ENCODE measurements around the gene TMOD1.
A peak's percentile ranks its signal among the peaks of the same experiment; 100 is the strongest.
"Not testable (repeated sequence)": the region's sequence is repeated elsewhere in the genome, so short reads cannot be mapped to it uniquely, and the experiment has no call there.

The TMOD1 gene

DNA sequence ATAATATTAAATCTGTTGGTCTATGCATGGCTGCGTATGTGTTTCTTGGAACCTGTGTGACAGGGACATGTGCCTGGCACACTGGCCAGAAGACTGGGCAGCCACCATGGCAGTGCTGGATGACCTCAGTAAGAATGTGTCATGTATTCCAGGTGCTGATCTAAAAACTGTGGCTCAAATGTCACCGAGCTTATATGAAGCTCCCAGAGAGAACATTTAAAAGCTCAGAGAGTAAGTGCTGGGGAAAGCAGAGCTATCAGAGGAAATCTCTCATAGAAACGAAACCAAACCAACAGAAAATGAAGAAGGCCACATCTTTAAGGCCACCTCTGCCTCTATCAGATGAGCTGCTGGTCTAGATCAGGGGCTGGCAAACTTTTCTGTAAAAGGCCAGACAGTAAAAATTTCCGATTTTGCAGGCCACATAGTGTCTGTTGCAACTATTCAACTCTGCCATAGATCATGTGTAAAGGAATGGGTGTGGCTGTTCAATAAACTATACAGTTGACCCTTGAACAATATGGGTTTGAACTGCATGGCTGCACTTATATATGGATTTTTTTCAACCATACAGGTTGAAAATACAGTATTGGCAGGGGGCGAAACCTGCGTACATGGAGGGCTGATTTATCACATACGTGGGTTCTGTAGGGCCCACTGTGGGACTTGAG is 99.9 kb downstream of the TMOD1 start:
- DNase-seq, result no peak

DNA sequence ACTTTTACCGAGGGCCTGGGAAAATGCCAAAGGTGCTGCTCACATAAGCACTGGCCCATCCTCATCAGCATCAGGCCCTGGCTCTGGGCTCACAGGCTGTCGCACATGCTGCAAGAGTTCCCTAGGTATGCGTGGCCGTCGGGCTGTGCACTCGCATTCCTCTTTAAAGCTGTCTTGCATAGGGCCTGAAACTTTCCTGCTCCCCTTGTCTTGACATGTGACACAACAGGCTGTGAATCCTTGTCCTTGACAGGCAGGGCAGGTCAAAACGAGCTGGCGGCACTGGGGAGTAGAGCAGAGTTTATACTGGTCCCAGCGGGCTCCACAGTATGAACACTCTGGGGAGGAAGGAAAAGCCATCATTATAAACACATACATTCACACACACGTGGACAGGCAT is 101.0 kb downstream of the TMOD1 start:
- no peak for DNase-seq

DNA sequence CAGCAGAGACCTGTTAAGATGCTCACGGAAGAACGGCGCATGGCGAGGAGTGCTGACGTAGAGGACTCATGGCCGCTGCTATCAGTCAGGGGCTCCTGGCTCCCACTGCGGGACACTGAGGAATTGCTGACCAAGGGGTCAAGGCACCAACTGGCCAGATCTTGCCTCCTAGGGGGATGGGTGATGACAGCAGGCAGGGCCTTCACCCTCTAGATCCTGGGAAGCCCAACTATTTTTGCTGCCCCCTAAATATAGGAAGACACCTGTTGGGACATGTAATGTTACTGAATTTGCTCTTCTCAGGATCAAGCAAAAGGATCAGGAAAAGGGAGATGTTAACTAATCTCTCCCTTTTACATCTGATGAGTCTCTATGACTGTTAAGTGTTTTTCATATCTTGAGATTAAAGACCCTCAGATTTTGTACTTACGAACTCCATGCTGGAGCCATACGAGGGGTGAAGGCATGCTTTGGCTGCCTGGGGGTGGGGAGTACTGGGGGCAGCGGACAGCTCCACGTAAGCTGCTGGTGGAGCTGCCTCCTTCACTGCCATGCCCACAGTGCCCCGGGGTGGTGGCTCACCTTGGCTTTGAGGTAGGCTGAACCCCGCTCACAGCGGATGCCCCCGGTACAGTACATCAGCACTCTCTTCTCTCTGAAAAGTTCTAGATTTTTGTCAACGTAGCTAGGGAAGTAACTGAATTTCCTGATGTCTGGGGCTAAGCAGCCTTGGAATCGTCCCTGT is 103.6 kb downstream of the TMOD1 start:
- DNase-seq, result no peak

DNA sequence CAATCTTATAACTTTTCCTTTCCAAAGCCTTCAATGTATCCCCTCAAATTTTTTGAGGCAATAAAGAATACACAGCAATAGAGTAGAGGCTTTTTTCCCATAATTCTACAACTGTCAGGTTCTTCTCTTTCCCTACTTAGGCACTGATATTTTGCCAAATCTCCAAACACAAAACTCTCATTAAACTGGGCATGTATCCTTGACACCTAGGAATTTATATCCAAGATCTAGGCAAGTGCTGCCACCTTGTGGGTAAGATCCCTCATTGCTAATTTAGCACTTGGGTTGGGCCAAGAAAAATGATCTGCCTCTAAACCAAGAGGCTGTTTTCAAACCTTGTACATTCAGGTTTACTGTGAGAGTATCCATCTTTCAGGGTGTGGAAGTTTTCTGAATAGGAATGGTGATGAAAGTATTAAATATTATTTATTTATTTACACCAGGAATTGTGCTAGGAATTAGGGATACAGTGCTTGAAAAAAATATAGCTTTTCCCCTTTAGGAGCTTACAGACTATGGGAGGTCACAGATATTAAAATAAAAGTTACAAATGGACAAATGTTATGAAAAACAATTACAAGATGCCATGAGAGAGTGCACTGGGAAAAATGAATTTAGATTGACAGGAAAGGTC is 114.1 kb downstream of the TMOD1 start:
- DNase-seq, result peak; percentile 39

DNA sequence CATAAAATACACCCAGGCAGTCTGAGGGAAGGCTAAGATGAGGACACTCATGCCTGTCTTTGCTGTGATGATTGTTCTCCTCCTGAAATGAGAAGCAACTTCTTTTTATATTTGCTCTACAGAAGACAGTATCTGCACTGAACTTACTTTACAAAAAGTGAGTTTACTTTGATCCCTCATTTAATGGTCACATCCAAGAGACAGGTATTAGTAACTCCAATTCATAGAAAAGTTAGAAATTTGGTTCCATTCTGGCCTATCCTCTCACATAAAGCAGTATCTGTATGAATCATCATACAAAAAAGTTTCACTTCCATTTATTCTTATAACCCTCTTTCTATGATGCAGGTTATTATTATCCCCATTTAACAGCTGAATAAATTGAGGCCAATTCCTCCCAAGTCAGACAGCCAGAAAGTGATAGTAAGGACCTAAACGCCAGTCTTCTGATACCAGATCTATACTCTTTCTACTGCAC is 116.5 kb downstream of the TMOD1 start:
- no peak for DNase-seq

DNA sequence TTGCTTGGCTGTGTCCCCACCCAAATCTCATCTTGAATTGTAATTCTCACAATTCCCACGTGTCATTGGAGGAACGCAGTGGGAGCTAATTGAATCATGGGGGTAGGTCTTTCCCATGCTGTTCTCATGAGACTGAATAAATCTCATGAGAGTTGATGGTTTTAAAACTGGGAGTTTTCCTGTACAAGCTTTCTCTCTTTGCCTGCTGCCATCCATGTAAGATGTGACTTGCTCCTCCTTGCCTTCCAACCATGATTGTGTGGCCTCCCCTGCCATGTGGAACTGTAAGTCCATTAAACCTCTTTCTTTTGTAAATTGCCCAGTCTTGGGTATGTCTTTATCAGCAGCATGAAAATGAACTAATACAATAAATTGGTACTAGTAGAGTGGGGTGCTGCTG is 118.6 kb downstream of the TMOD1 start:
- DNase-seq, result not testable (repeated sequence)

DNA sequence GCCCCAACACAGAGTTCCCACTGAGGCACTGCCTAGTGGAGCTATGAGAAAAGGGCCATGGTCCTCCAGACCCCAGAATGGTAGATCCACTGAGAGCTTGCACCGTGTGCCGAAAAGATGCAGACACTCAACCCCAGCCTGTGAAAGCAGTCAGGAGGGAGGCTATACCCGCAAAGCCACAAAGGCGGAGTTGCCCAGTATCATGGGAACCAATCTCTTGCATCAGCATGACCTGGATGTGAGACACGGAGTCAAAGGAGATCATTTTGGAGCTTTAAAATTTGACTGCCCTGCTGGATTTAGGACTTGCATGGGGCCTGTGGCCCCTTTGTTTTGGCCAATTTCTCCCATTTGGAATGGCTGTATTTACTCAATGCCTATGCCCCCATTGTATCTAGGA is 121.0 kb downstream of the TMOD1 start:
- DNase-seq, result not testable (repeated sequence)

DNA sequence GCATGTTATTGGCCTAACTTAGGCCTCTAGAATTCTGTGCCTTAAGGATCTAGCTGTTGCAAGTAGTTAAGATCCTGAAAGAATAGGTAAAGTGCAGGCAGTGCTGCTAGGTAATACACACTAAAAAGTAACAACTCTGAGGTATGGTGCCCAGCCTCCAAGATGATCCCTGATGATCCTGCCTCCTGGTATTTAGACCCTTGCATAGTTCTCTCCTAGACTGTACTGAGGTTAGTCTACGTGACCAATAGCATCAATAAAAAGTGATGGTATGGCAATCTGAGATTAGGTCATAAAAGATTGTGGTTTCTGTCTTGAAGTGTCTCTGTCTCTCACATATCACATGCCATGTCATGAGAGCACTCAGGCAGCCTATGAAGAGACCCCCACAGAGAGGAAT is 122.5 kb downstream of the TMOD1 start:
- DNase-seq, result no peak

DNA sequence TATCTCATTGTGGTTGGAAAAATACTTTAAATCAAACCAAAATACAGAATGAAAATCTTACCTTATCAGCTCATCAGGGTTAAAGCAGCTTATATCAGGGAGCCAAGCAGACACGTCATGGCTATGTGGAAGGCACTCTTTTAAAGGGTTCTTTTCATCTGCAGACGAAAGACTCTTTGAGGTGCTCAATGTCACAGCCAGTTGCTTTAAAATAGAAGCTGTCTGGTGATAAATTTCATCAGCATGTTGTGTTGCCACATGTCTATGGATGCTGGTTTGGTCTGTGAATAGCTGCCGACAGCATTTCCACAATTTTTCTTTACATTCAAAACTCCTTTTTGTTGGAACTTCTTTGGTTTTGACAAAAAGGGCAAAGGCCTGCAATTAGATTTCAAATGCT is 124.2 kb downstream of the TMOD1 start:
- no peak for DNase-seq

DNA sequence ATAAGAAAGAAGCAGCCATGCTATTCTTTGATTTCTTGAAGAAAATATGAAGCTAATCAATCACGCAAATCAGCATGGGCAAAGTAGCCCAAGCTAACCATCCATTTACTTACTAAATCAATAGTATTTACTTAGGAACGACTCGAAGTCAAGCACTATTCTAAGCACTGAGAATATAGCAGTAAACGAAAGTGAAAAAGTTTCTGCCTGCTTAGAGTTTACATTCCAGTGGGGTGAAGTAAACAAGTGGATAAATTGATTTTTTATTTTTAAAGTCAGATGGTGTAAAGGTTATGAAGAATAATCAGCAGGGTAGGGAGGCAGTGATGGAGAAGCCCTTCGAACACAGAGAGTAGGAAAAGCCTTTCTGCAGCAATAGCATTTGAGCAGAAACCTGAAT is 126.2 kb downstream of the TMOD1 start:
- no peak for DNase-seq

DNA sequence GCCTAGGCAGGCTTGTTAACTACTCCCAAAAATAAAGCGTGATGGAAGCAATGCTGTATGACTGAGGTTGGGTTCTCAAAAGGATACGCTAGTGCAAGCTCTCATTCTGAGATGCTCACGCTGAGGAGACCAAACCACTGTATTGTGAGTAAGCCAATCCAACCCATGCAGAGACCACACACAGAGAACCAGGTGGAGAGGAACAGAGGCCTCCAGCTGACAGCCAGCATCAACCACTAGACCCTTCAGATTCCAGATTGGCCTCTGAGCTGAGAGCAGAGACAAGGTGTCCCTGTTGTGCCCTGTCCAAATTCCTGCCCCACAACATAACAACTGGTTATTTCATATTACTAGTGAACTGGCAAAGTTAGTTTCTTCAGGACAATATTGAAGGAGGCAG is 127.2 kb downstream of the TMOD1 start:
- no peak for DNase-seq

DNA sequence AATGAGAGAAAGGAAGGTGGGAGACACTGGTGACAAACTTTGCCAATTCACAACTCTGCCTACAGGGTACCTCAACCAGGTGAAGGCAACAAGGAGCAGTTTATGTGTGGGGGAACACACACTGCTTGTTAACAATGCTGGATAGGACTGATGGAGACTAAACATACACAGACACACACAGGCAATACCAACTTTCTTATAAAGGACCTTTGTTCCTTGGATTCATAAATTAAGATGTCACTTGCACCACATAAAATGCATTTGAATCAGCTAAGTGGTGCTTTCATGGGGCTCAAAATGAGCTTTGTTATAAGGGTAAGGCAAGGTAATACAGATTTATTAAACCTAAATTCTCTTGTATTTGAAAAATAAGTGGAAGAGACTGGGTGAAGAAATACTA is 127.7 kb downstream of the TMOD1 start:
- no peak for DNase-seq

DNA sequence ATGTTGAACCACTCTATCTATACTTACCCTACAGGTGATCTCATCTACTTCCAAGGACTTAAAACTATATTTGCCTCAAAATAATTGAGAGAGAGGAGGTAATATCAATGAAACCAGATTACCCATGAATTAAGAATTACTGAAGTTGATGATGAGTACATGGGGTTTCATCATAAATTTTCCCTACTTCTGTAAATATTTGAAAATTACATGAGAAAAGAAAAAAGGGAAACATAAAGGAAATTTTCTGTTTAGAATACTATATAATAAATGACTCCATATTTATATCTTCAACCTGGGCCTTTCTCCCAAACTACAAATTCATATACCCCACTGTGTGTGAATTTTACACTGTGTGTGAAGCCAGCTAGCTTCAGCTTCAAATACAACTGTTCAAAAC is 129.1 kb downstream of the TMOD1 start:
- no peak for DNase-seq

DNA sequence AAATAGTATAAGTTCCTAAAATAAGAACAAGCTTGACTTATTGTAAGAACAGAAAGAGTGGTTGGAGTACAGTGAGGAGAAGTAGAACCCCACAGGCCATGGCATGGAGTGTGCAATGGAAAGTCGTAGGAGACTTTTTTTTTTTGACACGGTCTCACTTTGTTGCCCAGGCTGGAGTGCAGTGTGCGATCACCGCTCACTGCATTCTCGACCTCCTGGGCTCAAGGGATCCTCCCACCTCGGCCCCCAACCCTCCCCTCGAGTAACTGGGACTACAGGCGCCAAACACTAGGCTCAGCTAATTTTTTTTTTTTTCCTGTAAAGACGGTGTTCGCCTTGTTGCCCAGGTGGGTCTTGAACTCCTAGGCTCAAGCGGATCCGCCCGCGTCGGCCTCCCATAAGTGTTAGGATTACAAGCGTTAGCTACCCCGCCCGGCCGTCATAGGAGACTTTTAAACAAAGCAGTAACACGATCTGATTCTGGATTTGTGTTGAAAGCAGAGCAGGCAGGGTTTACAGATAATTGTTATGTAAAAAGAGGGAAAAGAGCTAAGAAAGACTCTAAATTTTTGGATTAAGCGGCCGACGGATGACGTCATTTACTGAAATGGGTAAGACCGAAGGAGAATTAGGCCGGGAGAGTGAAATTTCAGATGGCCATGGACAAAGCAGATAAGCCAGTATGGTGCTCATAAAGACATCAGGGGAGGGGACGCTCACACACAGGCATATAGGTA is 130.9 kb downstream of the TMOD1 start:
- DNase-seq, result peak; percentile 13

DNA sequence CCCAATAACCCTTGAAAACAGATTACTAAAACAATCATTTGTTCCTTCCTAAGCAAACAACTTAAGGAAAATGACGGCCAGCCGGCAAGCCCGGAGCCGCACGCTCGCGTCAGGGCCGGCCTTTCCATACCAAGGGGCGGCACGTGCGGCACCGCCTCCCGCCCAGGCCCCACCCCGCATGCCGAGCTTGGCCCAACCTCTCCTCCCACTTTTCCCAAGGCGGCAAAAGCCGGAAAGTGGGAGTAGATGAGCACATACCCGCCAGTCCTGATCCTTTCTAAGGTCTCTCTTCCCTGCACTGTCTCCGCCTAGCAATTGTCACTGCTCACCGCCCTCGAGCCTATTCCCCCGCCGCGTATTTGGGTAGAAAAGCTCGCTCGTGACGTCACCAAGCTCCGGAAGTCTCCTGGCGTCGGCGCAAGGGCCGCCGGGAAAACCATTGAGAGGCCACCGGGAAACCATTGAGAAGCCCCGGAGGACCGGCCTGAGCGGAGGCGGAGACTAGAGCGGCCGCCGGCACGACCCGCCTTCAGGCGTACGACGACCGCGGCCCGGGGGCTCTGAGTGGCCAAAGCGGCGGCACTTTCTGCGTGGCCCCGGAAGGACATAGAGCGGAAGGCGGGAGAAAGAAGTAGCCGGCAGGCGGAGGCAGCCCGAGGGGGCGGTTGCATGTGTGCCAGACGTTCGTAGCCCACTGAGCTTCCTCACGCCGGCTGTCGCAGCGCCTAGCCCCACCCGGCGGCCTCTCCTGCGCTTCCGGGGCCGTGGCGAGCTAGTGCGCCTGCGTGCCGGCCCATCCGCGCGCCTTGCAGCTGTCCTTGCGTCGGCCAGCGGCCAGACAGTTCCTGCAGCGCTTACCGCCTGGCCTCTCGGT is 131.8 kb downstream of the TMOD1 start, which contains the start of the genes NCBP1 and TSTD2:
TSS of gene NCBP1 (plus strand) at position 837 of the 874 bp plus-strand sequence. CDS start 61 bp downstream, outside the sequence.
TSS of gene TSTD2 (minus strand) at position 384 of the 874 bp plus-strand sequence. CDS start 5,806 bp downstream, outside the sequence.
- DNase-seq, result peak; percentile 92

DNA sequence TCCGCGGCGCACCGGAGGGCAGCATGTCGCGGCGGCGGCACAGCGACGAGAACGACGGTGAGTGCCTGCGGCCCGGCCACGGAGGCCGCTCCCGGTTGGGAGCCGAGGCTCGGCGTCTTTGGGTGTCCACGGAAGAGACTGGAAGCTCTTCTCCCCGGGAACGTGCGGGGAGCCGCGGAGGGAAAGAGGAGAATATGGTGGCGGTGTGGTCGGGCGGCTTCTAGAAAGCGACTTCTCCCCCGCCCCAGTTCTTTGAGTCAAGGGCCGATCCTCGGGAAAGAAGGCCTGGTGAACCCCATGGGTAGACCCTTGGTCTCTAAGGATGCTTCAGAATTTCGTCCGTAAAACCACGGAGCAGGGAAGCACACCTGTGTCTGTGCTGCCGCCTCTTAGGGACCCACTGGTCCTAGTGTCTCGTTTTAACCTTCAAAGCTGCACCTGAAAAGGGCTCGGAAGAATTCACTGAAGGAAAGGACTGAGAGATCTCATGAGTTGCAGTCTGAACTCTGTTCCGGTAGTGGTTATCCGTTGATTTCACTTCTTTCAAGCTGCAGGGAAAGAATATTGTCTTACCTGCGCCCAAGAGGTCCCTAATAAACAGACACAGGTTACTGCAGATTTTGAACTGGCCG is 132.5 kb downstream of the TMOD1 start:
- no peak for DNase-seq

DNA sequence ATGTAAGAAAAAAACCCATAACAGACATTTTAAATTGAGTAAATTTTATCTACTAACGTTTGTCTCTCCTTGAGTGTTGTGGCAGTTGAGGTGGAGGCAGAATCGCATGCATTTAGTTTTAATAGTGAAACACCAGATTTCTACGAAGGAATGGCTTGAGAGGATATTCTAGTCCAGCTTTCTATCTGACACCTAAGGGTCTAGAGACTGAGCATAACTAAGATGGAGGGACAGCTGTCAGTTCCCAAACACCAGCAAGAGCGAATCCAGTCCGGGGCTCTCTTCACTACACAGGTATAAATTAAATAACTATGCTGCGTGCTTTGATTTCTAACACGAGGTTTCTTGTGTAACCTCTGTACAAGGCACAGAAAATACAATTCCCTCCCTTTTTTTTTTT is 133.6 kb downstream of the TMOD1 start:
- DNase-seq, result no peak

DNA sequence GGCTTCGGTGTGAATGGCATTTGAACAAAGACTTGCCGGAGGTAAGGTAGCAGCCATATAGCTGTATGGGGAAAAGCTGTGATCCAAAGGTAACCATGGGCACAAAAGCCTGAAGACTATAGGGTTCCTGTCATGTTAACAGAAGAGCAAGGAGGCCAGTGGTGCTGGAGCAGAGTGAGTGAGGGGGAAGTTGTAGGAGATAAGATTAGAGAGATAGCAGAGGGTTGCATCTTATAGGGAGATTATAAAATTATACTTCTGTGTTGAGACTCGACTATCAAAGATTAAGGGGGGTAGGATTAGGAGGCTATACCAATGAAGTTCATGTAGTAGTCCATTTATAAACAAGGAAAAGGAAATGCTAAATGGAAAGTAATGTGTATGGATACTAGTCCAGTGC is 135.4 kb downstream of the TMOD1 start:
- DNase-seq, result no peak

DNA sequence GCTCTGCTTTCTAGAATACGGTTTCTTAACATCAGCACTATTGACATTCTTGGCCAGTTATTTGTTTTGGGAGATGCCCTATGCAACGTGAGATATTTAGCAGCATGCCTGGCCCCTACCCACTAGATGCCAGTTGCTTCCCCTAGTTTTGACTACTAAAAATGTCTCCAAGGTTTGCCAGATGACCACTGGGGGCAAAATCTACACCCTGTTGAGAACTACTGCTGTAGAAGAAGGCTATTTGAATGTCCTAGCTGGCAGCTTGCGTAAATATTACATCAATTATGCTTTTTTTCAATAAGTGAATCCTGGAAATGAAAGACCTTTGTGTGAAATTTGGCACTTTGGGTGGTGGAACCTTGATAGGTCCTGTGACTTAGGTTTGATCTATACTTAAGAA is 137.2 kb downstream of the TMOD1 start:
- DNase-seq, result no peak

DNA sequence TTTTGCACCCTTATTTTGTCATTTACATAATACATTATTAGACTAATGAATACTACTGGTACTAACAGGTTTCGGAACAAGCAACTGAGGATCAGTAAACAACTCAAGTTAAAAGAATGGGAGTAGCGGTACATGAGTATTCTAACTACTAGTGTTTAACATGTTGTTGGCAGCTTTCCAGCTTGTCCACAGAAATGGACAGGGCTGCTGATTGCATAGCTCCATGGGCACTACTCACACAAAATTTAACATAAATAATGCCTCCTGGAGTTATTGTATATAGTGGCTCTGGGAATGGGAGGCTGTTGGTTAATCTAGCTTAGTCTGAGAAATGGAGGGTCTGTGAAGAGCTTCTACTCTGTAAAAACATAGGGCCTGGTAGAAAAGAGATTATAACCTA is 138.9 kb downstream of the TMOD1 start:
- DNase-seq, result no peak

DNA sequence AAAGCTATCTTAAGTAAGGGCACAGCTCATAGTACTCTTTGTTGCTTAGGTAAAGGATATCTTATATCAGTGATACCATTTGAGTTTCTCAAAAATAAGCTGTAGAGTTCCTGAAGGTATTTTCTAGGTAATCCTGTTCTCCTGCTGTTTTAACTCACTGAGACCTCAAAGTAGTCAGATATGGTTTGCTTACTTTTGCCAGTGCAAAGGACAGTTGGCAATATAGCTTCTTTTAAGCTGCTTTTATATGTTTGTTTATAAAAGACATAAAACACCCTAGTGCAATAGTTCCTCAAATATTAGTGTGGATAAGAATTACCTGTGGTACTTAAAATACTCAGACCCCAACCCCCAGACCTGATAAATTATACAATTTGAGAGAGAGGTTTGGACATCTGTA is 144.3 kb downstream of the TMOD1 start:
- no peak for DNase-seq

DNA sequence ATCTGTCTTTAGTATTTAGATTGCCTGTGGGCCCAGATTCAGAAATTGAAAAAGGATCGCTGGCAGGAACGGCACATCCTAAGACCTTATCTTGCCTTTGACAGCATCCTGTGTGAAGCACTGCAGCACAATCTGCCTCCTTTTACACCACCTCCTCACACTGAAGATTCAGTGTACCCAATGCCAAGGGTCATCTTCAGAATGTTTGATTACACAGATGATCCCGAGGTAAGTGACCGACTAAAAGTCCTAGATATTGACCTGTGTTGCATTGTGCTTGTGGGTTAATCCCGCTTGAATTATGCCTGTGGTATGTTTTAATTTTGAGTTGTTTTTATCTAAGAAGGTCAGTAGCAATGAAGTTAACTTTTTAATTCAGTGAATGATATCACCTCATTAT is 146.5 kb downstream of the TMOD1 start:
- no peak for DNase-seq

All from T-helper 9 cell (primary cell).